ENCODE measurements around the gene ACO1.

- TF ChIP-seq CTCF (IDR thresholded peaks at IDR 0.05) (no peak), POLR2A (IDR thresholded peaks at IDR 0.05) (no peak)
Measured at GRCh38 chr9:32419921-32420320, 35.5 kb downstream of the ACO1 start.
